Upper lobe of left lung (tissue), 6 donors: ENCODE data around the gene ADIPOR2. TPM values are rescaled to one million over a fixed set of nuclear protein-coding genes. Genes with fewer than 3 reads are reported as not detected.

ENCODE experiments used
- ATAC-seq, 2 donors: fragments of 200-7000 bp; cut with Tn5 transposase; one replicate each; pipeline ENCODE4 v1.9.1; 2022; ENCODE audit warnings: mild to moderate bottlenecking in 2 of 2, moderate library complexity in 2 of 2; ENCODE audit not compliant: low FRiP score in 2 of 2
- DNase-seq, 2 donors: peaks; one replicate each; pipeline ENCODE4 v3.0.0-alpha.2; 2019 to 2020
- H3K27ac ChIP-seq, 4 donors: fragments of 200-600 bp; sonication (generic); one replicate each; pipeline ENCODE4 v1.5.1; 2016 to 2019
- H3K27me3 ChIP-seq, 4 donors: fragments of 200-600 bp; sonication (generic); one replicate each; pipeline ENCODE4 v1.5.1; 2017 to 2019
- H3K36me3 ChIP-seq, 4 donors: fragments of 200-600 bp; sonication (generic); one replicate each; pipeline ENCODE4 v1.5.1; 2016 to 2019
- H3K4me1 ChIP-seq, 4 donors: fragments of 200-600 bp; sonication (generic); one replicate each; pipeline ENCODE4 v1.5.1; 2018 to 2019
- H3K4me3 ChIP-seq, 4 donors: fragments of 200-600 bp; sonication (generic); one replicate each; pipeline ENCODE4 v1.5.1; 2017 to 2019; ENCODE audit warnings: mild to moderate bottlenecking in 2 of 4, moderate library complexity in 1 of 4
- H3K9me3 ChIP-seq, 4 donors: fragments of 200-600 bp; sonication (generic); one replicate each; pipeline ENCODE4 v1.5.1; 2018 to 2019
- EP300 ChIP-seq, 4 donors: sonication (generic); formaldehyde crosslinking; IDR thresholded peaks; one replicate each; pipeline ENCODE4 v1.5.1; 2017; ENCODE audit warnings: antibody characterized with exemption in 4 of 4, control low read depth in 2 of 4
- POLR2A ChIP-seq, 4 donors: fragments of 450-650 bp; IDR thresholded peaks; one replicate each; pipeline ENCODE4 v1.5.1; 2016 to 2017; ENCODE audit warnings: antibody characterized with exemption in 4 of 4, mild to moderate bottlenecking in 2 of 4
- POLR2AphosphoS5 ChIP-seq, 2 donors: sonication (generic); formaldehyde crosslinking; IDR thresholded peaks; one replicate each; pipeline ENCODE4 v1.5.1; 2017; ENCODE audit warnings: antibody characterized with exemption in 2 of 2
- WGBS, 2 donors: methylation state at CpG; one replicate each; pipeline ENCODE4 v1.1.5; 2017 to 2018; 5-methylcytosine and 5-hydroxymethylcytosine counted together
- total RNA-seq, 6 donors: library from RNA; depleted of rRNA in 4 of 6; stranded (reverse); fragments of >200 nt in 4 of 6; gene quantifications; one replicate each; pipeline versions ENCODE4 v1.1.0 to v1.2.1, GENCODE V29; 2016 to 2021
- TF ChIP-seq, protein P1 (sequence below), 6 experiments: fragments of 450-650 bp in 4 of 6; fragments of 200-600 bp in 2 of 6; sonication (generic) in 2 of 6; IDR thresholded peaks; one replicate each; pipeline ENCODE4 v1.5.1; 2016 to 2019; ENCODE audit warnings: antibody characterized with exemption in 6 of 6
- donor health status: DM: no; HTN: no; CAD: no; lungs with moderate emphysema.
- donor health status: DM: no; HTN: yes; CAD: no; lungs with severe emphysema.

Gene ADIPOR2
- total RNA-seq, 6 donors from 2014 or later, result 45.1 to 82.3 (median 68.6) TPM

GRCh38 chr12:1741154-1741949, 50.5 kb downstream of the ADIPOR2 start:
- Histone ChIP-seq H3K9me3 (no peaks in the 10 kb centered on the region), H3K36me3 (no peaks in the 10 kb centered on the region), H3K4me3 (no peak overlapping the region), H3K27me3 (no peaks in the 10 kb centered on the region), H3K4me1 (peaks cover 21 to 45% (median 28%) of the 10 kb centered on the region in 4 donors), H3K27ac (peak overlapping the region in 2 of 4 donors; percentile 12 to 35)
- TF ChIP-seq, protein P1, sequence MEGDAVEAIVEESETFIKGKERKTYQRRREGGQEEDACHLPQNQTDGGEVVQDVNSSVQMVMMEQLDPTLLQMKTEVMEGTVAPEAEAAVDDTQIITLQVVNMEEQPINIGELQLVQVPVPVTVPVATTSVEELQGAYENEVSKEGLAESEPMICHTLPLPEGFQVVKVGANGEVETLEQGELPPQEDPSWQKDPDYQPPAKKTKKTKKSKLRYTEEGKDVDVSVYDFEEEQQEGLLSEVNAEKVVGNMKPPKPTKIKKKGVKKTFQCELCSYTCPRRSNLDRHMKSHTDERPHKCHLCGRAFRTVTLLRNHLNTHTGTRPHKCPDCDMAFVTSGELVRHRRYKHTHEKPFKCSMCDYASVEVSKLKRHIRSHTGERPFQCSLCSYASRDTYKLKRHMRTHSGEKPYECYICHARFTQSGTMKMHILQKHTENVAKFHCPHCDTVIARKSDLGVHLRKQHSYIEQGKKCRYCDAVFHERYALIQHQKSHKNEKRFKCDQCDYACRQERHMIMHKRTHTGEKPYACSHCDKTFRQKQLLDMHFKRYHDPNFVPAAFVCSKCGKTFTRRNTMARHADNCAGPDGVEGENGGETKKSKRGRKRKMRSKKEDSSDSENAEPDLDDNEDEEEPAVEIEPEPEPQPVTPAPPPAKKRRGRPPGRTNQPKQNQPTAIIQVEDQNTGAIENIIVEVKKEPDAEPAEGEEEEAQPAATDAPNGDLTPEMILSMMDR (IDR thresholded peaks at IDR 0.05), result no peak
- TF ChIP-seq EP300 (IDR thresholded peaks at IDR 0.05) (no peak), POLR2A (IDR thresholded peaks at IDR 0.05) (no peak), POLR2AphosphoS5 (IDR thresholded peaks at IDR 0.05) (no peak)
- no peak for ATAC-seq
- no peak for DNase-seq
- WGBS, 2 donors, result 0 to 30% methylated on average over 1 of the region's 1 CpG

DNA sequence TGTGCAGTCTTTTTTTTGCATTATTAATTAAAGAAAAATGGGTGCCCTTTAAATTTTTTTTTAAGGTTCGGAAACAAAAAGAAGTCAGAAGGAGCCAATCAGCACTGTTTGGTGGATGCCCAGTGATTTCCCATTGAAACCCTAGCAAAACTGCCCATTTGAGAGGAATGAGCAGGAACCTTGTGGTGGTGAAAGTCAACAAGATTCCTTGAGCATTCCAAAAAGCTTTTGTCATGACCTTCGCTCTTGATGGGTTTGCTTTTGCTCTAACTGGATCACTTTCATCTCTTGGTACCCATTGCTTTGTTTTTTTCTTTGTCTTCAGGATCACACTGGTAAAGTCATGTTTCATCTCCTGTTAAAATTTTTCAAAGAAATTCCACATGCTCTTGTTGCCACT, 54.1 kb downstream of the ADIPOR2 start:
- Histone ChIP-seq H3K27ac (no peak overlapping the region), H3K4me1 (peaks cover 16 to 23% (median 19%) of the 10 kb centered on the region in 4 donors), H3K36me3 (peaks cover 0 to 7% (median 1%) of the 10 kb centered on the region in 4 donors), H3K4me3 (no peak overlapping the region), H3K27me3 (no peaks in the 10 kb centered on the region), H3K9me3 (peaks cover 0 to 7% (median 3%) of the 10 kb centered on the region in 4 donors)
- ATAC-seq (no peak), DNase-seq (no peak)
- no peak for TF ChIP-seq POLR2A (IDR thresholded peaks at IDR 0.05)
- no peak for TF ChIP-seq POLR2AphosphoS5 (IDR thresholded peaks at IDR 0.05)
- TF ChIP-seq, protein P1 (IDR thresholded peaks at IDR 0.05), result no peak
- WGBS, 2 donors, result 90 to 95% methylated on average over 2 of the region's 2 CpGs

DNA sequence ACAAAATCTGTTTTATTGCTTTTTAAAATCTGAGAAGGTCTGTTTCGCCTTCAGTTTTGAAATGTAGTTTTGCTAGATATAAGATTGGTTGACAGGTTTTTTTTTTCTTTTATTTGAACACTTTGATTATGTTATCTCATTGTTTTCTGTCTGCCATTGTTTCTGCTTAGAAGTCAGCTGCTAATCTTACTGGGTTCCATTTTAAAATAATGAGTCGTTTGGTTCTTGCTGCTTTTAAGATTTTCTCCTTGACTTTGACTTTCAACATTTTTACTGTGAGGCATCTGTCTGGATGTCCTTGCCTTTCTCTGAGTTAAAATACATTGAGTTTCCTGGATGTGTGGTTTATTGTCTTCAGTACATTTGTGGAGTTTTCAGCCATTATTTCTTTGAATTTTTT, 56.7 kb downstream of the ADIPOR2 start:
- Histone ChIP-seq H3K27me3 (no peaks in the 10 kb centered on the region), H3K36me3 (peaks cover 0 to 7% (median 1%) of the 10 kb centered on the region in 4 donors), H3K9me3 (peaks cover 0 to 7% (median 3%) of the 10 kb centered on the region in 4 donors), H3K27ac (no peak overlapping the region), H3K4me1 (peaks cover 0 to 7% (median 2%) of the 10 kb centered on the region in 4 donors), H3K4me3 (no peak overlapping the region)
- ATAC-seq (no peak), DNase-seq (no peak)
- 95 to 99% methylated on average over 2 of the region's 2 CpGs for WGBS, 2 donors
- TF ChIP-seq POLR2AphosphoS5 (IDR thresholded peaks at IDR 0.05) (no peak), POLR2A (IDR thresholded peaks at IDR 0.05) (no peak)
- TF ChIP-seq, protein P1 (IDR thresholded peaks at IDR 0.05), result no peak

DNA sequence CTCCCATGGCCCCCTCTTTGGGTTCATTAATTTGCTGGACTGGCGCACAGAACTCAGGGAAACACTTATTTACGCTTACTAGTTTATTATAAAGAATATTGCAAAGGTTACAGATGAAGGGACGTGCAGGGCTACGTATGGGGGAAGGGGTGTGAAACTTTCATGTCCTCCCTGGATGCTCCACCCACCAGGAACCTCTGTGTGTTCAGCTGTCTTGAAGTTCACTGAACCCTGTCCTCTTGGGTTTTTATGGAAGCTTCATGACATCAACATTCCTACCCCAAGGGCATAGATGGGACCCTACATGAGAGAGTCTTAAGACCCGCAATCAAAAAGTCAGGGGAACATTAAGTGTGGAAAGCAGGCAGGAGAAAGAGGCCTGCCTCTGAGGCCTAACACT, 58.1 kb downstream of the ADIPOR2 start:
- Histone ChIP-seq H3K27ac (no peak overlapping the region), H3K27me3 (no peaks in the 10 kb centered on the region), H3K4me3 (no peak overlapping the region), H3K9me3 (peaks cover 0 to 7% (median 3%) of the 10 kb centered on the region in 4 donors), H3K4me1 (peaks cover 0 to 7% (median 2%) of the 10 kb centered on the region in 4 donors), H3K36me3 (peaks cover 0 to 9% (median 2%) of the 10 kb centered on the region in 4 donors)
- TF ChIP-seq, protein P1 (IDR thresholded peaks at IDR 0.05), result no peak
- TF ChIP-seq POLR2AphosphoS5 (IDR thresholded peaks at IDR 0.05) (no peak), POLR2A (IDR thresholded peaks at IDR 0.05) (no peak), EP300 (IDR thresholded peaks at IDR 0.05) (no peak)
- ATAC-seq (no peak), DNase-seq (no peak)
- 98 to 99% methylated on average over 5 of the region's 5 CpGs for WGBS, 2 donors
